ENCODE data around the gene SASH1. TPM values are rescaled to one million over a fixed set of nuclear protein-coding genes. Genes with fewer than 3 reads are reported as not detected.
"Not testable (repeated sequence)": the region's sequence is repeated elsewhere in the genome, so short reads cannot be mapped to it uniquely, and the experiment has no call there.

The SASH1 gene
- total RNA-seq, 1 donor from 2014 or later, result 10.2 TPM

DNA sequence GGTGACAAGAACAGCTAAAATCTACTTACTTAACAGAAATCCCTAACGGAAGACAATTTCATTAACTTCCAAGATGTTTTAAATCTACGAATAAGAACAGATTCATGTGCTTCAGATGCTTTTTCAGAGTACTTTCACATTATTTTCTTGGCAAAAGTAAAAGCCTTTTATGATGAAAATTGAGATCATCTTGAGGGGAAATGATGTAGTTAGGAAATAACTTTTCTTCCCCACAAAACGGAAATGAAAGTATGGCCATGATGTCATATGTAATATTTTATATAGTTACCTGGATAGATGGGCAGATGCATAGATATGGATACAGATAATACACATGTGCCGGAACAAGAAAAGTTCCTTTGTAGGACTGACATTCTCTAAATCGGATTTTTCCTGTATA is 32.8 kb downstream of the SASH1 start:
- no peak overlapping the region for H2AFZ ChIP-seq (replicated peaks)
- Mint-ChIP-seq H3K9me3 (peaks cover 6% of the 10 kb centered on the region), H3K4me1 (peaks cover 20% of the 10 kb centered on the region), H3K27ac (no peak overlapping the region), H3K4me3 (no peak overlapping the region), H3K36me3 (peaks cover 7% of the 10 kb centered on the region), H3K27me3 (ENCODE audit: insufficient read depth, low read depth) (no peaks in the 10 kb centered on the region)
- no peak for DNase-seq (ENCODE audit: low spot score)
- H3K4me3 ChIP-seq, result no peak overlapping the region
- no peak for TF ChIP-seq EZH2 (IDR thresholded peaks at IDR 0.05)
- no peak for TF ChIP-seq CTCF (IDR thresholded peaks at IDR 0.05)
- TF ChIP-seq EZH2phosphoT487 (IDR thresholded peaks at IDR 0.05), result no peak
- H3K79me2 ChIP-seq (ENCODE audit: low read depth), result no peaks in the 10 kb centered on the region
- H3F3A ChIP-seq (ENCODE audit: low read depth), result no peaks in the 10 kb centered on the region
- peaks cover 4% of the 10 kb centered on the region for H4K20me1 ChIP-seq (ENCODE audit: low read depth)
- no peaks in the 10 kb centered on the region for H3K27me3 ChIP-seq
- no peak overlapping the region for H3K27ac ChIP-seq
- no peak overlapping the region for H3K4me2 ChIP-seq
- H3K36me3 ChIP-seq, result no peaks in the 10 kb centered on the region
- no peaks in the 10 kb centered on the region for H3K4me1 ChIP-seq
- no peaks in the 10 kb centered on the region for H3K9me3 ChIP-seq (ENCODE audit: low read depth)
- H3K9ac ChIP-seq, result no peak overlapping the region

GRCh38 chr6:148379481-148379880 is 36.8 kb downstream of the SASH1 start:
- no peaks in the 10 kb centered on the region for H3K79me2 ChIP-seq (ENCODE audit: low read depth)
- peaks cover 29% of the 10 kb centered on the region for H3K4me1 Mint-ChIP-seq
- DNase-seq (ENCODE audit: low spot score), result no peak
- H4K20me1 ChIP-seq (ENCODE audit: low read depth), result peaks cover 4% of the 10 kb centered on the region
- H3K4me3 ChIP-seq, result no peak overlapping the region
- H3K4me1 ChIP-seq, result no peaks in the 10 kb centered on the region
- H3K9me3 ChIP-seq (ENCODE audit: low read depth), result no peaks in the 10 kb centered on the region
- H3K27ac Mint-ChIP-seq, result no peak overlapping the region
- peaks cover 6% of the 10 kb centered on the region for H3K9me3 Mint-ChIP-seq
- H2AFZ ChIP-seq (replicated peaks), result no peak overlapping the region
- H3K9ac ChIP-seq, result no peak overlapping the region
- peaks cover 3% of the 10 kb centered on the region for H3K27me3 Mint-ChIP-seq (ENCODE audit: insufficient read depth, low read depth)
- no peaks in the 10 kb centered on the region for H3F3A ChIP-seq (ENCODE audit: low read depth)
- H3K4me3 Mint-ChIP-seq, result no peak overlapping the region
- H3K27ac ChIP-seq, result no peak overlapping the region
- no peaks in the 10 kb centered on the region for H3K36me3 ChIP-seq
- peaks cover 10% of the 10 kb centered on the region for H3K36me3 Mint-ChIP-seq
- H3K4me2 ChIP-seq, result no peak overlapping the region
- no peaks in the 10 kb centered on the region for H3K27me3 ChIP-seq
- TF ChIP-seq EZH2 (IDR thresholded peaks at IDR 0.05) (no peak), CTCF (IDR thresholded peaks at IDR 0.05) (no peak), EZH2phosphoT487 (IDR thresholded peaks at IDR 0.05) (no peak)

GRCh38 chr6:148379966-148380713 is 37.5 kb downstream of the SASH1 start:
- no peak overlapping the region for H3K27ac ChIP-seq
- no peak overlapping the region for H2AFZ ChIP-seq (replicated peaks)
- Mint-ChIP-seq H3K9me3 (peaks cover 6% of the 10 kb centered on the region), H3K27ac (no peak overlapping the region), H3K27me3 (ENCODE audit: insufficient read depth, low read depth) (peaks cover 3% of the 10 kb centered on the region), H3K4me1 (peaks cover 29% of the 10 kb centered on the region), H3K36me3 (peaks cover 10% of the 10 kb centered on the region), H3K4me3 (no peak overlapping the region)
- no peak overlapping the region for H3K9ac ChIP-seq
- DNase-seq (ENCODE audit: low spot score), result no peak
- H4K20me1 ChIP-seq (ENCODE audit: low read depth), result peaks cover 4% of the 10 kb centered on the region
- no peaks in the 10 kb centered on the region for H3K79me2 ChIP-seq (ENCODE audit: low read depth)
- peaks cover 4% of the 10 kb centered on the region for H3K4me1 ChIP-seq
- H3K27me3 ChIP-seq, result no peaks in the 10 kb centered on the region
- no peaks in the 10 kb centered on the region for H3F3A ChIP-seq (ENCODE audit: low read depth)
- no peak overlapping the region for H3K4me3 ChIP-seq
- H3K9me3 ChIP-seq (ENCODE audit: low read depth), result no peaks in the 10 kb centered on the region
- H3K4me2 ChIP-seq, result no peak overlapping the region
- no peak for TF ChIP-seq EZH2 (IDR thresholded peaks at IDR 0.05)
- no peak for TF ChIP-seq EZH2phosphoT487 (IDR thresholded peaks at IDR 0.05)
- no peak for TF ChIP-seq CTCF (IDR thresholded peaks at IDR 0.05)
- no peaks in the 10 kb centered on the region for H3K36me3 ChIP-seq

DNA sequence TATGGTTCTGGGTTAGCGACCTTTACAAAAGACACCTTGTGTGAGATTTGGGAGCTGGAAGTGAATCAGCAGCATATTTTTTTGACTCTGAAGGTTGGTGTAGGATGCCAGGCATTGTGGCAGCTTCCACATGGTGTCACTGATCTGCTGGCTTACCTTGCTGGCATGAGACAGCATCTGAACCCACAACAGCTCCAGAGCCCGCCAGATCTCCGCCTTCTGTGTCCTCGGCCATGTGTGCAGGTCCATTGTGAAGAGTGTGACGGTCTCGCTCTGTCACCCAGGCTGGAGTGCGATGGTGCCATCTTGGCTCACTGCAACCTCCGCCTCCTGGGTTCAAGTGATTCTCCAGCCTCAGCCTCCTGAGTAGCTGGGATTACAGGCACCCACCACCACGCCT is 39.4 kb downstream of the SASH1 start:
- not testable (repeated sequence) for H3K79me2 ChIP-seq (ENCODE audit: low read depth); H3K27ac Mint-ChIP-seq; H2AFZ ChIP-seq (replicated peaks); DNase-seq (ENCODE audit: low spot score); H3K4me1 ChIP-seq; H3K36me3 ChIP-seq; H4K20me1 ChIP-seq (ENCODE audit: low read depth); H3K9ac ChIP-seq; H3K27me3 Mint-ChIP-seq (ENCODE audit: insufficient read depth, low read depth); H3K9me3 ChIP-seq (ENCODE audit: low read depth); H3K9me3 Mint-ChIP-seq; H3K4me3 Mint-ChIP-seq; H3F3A ChIP-seq (ENCODE audit: low read depth); H3K27me3 ChIP-seq; H3K36me3 Mint-ChIP-seq; H3K4me3 ChIP-seq; H3K27ac ChIP-seq; H3K4me2 ChIP-seq
- peaks cover 26% of the 10 kb centered on the region for H3K4me1 Mint-ChIP-seq
